Endothelial cell of coronary artery (primary cell): ENCODE measurements around the gene C6orf62. TPM values are rescaled to one million over a fixed set of nuclear protein-coding genes. Genes with fewer than 3 reads are reported as not detected.

Experiments used
- total RNA-seq: library from RNA; depleted of rRNA; stranded (reverse); fragments of >200 nt; gene quantifications from 2 replicates; pipeline ENCODE4 v1.2.3, GENCODE V29; 2014

Gene C6orf62
- 65.4 and 86.5 TPM in 2 replicates for total RNA-seq

GRCh38 chr6:24719125-24719971, at the start of gene C6orf62:
TSS of gene C6orf62 (minus strand) at chr6:24719154. CDS start at chr6:24718668, 486 bp downstream.

GRCh38 chr6:24666641-24667377, 52.1 kb downstream of the C6orf62 start, which contains the start of the genes ACOT13 and TDP2:
TSS of gene ACOT13 (plus strand) at chr6:24667077. CDS start at chr6:24667264, 187 bp downstream.
TSS of gene TDP2 (minus strand) at chr6:24666899. CDS start at chr6:24666862, 37 bp downstream.

Other genes with a start within 250 kb of the C6orf62 start
- gene GPLD1, start 229.6 kb downstream of the C6orf62 start, total RNA-seq = 0.18 and 0.19 TPM in 2 replicates
- 0.27 and 0.56 TPM in 2 replicates for gene ALDH5A1, start 224.2 kb downstream of the C6orf62 start, total RNA-seq
- gene KIAA0319, start 73.0 kb downstream of the C6orf62 start, total RNA-seq = under 0.01 TPM in 1 of 2 replicates, not detected in the other
- gene TDP2, start 52.3 kb downstream of the C6orf62 start, total RNA-seq = 24.7 and 26.4 TPM in 2 replicates
- gene ACOT13, start 52.1 kb downstream of the C6orf62 start, total RNA-seq = 6.6 and 6.8 TPM in 2 replicates
- gene GMNN, start 55.8 kb upstream of the C6orf62 start, total RNA-seq = 21.6 and 28.3 TPM in 2 replicates
- gene ARMH2, start 79.8 kb upstream of the C6orf62 start, total RNA-seq = not detected in 2 replicates
- gene RIPOR2, start 216.8 kb upstream of the C6orf62 start, total RNA-seq = 0.28 TPM in 1 of 2 replicates, not detected in the other